NCI-H1436 treated with DMSO at 0.1 percent for 48 hours (cell line): ENCODE data around the gene DYNLL2.
"Not testable (repeated sequence)": the region's sequence is repeated elsewhere in the genome, so short reads cannot be mapped to it uniquely, and the experiment has no call there.

ENCODE experiments used
- DNase-seq: peaks from one replicate; lab custom pipeline; 2025; lab: John Stamatoyannopoulos, UW

Gene DYNLL2

DNA sequence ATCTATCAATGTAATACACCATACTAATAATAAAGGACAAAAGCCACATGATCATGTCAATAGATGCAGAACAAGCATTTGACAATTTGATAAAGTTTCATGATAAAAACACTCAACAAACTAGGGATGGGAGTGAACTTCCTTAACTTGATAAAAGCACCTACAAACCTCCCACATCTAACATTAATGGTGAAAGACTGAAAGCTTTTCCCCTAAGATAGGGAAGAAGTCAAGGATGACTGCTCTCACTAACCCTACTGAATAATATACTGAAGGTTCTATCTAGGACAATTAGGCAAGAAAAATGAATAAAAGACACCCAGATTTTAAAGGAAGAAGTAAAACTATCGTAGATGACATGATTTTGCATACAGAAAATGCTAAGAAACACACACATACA is 10.4 kb upstream of the DYNLL2 start:
- no peak for DNase-seq

GRCh38 chr17:58073266-58073665 is 10.0 kb upstream of the DYNLL2 start:
- not testable (repeated sequence) for DNase-seq

DNA sequence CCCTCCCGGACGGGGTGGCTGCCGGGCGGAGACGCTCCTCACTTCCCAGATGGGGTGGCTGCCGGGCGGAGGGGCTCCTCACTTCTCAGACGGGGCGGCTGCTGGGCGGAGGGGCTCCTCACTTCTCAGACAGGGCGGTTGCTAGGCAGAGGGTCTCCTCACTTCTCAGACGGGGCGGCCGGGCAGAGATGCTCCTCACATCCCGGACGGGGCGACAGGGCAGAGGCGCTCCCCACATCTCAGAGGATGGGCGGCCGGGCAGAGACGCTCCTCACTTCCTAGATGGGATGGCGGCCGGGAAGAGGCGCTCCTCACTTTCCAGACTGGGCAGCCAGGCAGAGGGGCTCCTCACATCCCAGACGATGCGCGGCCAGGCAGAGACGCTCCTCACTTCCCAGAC is 8.8 kb upstream of the DYNLL2 start:
- DNase-seq, result not testable (repeated sequence)

GRCh38 chr17:58079300-58080033 is 3.8 kb upstream of the DYNLL2 start:
- no peak for DNase-seq

DNA sequence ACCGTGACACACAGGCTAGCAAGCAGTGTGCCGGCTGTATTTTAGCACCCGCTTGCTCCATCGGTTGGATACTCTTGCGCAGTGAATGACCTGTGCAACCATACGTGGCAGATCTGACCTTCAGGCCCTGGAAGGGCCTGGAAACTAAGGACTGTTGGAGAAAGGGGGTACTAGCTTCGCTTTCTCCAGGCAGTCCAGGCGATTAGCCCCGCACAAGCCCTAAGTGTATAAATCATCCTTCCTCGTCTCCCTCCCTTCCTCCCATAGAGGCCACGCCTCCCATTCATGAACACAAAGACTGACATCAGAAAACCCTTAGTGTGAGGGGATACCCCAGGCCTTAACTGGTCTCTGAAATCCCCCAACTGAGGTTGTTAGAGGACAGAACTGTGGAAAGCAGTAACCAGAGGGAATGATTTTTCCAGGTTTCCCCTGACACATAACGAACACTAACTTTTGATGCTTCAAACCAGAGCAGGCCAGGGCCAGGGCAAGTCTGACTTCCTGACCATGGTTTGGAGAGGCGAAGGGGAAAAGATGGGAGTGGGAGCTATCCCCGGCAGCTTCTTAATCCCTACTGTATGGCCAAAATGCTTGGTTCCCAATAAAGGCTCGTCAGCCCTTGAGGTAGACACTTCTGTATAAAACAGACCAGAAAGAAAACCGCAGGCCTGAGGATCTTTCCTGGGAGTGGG is 1.4 kb upstream of the DYNLL2 start:
- no peak for DNase-seq

GRCh38 chr17:58082341-58082869 is 814 bp upstream of the DYNLL2 start:
- no peak for DNase-seq

DNA sequence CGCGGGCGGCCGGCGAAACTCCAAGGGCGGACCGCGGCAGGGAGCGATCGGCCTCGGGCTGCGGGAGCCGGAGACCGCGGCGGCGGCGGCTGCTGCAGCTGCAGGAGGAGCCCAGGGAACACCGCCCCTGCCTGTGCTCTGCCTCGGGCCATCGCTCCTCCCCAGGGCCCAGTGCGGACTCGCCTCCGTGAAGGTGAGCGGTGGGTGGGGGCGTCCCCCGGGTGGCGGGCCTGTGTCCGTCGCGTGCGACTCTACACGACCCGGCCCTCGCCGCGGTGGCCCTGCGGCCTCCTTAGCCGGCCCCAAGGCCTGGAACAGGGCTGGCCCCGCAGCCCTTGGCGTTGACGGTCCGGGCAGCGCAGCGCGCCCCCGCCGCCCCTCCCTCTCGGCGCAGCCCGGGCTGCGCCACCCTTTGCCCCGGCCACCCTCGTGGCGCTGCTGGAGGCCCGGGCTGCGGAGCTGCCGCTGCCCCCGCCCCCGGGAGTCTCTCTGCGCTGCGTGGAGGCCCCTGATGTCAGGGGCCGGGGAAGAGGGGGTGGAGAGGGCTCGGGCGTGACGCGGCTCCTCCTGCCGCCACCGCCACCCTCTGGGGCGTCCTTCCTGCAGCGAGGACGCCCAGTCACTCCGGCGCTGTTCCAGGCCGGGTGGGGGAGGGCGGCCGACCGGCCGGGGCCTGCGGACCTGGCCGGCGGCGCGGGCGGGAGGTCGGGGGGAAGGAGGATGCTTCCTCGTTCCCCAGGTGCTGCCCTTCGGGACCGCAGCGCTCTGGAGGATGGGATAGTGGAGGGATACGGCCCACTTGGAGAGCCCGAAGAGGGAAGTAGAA is 485 bp downstream of the DYNLL2 start:
- DNase-seq, result no peak

- no peak for DNase-seq
These were observed 1.2 kb downstream of the DYNLL2 start for GRCh38 chr17:58084317-58084981.

GRCh38 chr17:58085039-58085715 is 2.0 kb downstream of the DYNLL2 start:
- no peak for DNase-seq

DNA sequence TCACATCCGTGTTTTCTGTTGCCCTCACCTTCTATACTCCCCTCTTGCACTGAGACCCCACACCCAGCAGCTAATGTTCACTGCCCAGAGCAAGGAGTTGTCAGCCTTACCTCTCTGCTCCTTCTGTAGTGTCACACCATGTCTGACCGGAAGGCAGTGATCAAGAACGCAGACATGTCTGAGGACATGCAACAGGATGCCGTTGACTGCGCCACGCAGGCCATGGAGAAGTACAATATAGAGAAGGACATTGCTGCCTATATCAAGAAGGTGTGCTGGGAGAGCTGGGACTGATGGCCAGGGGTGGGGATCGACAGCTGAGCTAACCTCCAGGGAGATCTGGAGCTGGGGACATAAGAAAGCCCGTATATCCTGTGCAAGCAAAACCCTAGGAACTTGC is 3.7 kb downstream of the DYNLL2 start:
- no peak for DNase-seq

GRCh38 chr17:58088624-58089023 is 5.4 kb downstream of the DYNLL2 start:
- DNase-seq, result no peak

DNA sequence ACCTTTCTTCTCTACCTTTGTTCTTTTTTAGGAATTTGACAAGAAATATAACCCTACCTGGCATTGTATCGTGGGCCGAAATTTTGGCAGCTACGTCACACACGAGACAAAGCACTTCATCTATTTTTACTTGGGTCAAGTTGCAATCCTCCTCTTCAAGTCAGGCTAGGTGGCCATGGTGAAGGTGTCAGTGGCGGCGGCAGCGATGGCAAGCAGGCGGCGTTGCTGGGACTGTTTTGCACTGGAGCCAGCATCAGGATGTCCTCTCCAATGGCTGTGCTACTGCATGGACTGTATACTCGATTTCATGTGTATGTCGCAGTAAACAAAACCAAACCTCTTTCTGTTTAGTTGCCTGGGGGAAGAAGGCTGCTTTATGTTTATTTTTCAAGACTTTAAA is 5.9 kb downstream of the DYNLL2 start:
- DNase-seq, result no peak

DNA sequence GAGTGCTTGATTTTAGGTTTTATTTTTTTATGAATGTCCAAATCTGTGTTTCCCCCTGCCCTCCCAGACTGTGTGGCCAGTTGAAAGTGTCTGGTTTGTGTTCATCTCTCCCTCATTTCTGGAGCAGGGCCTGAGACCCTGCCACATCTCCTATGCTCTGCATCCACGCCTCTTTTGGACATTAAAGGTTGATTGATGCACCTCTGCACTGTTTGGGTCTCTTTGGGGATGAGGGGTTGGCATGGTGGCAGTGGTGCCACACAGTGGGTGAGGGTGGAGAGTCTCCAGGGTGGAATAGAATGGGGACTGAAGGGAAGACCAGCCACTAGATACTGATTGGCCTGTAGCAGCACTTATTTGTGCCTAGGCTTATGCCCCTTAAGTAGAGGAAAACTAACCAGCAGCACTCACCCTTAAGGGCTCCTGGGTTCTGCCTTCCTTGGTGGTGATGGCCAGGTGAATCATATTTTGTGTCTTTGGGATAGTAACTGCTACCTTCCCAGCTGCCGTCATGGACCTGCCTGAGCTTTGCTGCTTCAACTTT is 7.9 kb downstream of the DYNLL2 start:
- no peak for DNase-seq

DNA sequence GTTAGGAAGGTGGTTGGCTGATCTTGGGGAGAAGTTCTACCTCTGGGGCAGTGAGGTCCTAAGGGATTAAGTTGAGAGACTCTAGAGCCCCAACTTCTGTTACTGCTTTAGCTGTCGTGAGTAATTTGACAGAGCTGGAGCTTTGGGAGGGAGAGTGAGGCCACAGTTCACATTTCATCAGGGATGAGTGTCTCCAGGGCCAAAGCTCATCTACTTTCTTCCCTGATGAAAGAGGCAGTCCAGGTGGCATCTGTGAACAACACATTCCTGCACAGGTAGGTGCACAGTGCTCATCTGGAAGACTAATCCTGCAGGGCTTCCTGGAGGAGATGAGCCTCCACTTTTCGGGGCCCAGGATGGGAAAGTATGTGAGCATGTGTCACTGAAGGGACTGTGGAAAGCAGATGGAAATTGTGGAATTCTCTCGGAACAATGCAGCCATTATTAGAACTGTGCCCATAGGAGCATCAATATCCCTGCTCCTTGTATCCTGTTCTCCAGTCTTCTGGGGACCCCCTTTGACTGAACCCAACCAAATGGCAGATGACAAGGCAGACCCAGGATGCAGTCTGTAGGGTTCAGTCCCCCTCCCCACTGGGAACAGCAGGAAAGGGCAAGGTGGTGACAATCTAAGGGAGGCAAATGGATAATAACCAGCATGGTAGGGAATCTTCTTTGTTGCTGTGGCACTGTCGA is 9.0 kb downstream of the DYNLL2 start:
- DNase-seq, result no peak

DNA sequence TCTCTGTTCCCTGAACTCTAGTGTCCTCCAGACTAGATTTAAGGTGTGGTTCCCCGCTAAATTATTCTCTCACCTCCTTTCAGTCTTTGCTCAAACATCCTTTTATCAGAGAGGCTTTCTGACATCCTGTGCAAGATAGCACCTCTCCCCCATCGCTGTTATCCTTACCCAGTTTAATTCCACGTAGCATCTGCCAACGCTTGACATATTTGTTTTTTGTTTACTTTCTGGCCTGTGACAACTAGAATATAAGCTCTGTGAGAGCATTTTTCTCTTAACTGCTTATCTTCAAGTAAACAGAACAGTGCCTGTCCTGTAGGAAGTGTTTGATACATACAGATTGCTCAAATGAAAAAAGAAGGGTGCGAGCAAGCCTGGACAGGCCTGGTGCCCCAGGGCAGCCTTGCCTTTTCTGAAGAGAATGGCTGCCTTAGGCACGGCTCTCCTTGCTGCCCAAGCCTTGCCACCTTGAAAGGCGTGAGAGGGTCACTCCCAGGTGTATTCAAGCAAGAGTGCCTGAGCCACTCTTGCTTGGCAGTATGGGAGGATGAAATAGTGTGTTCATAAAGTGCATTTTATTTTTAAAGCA is 9.7 kb downstream of the DYNLL2 start:
- DNase-seq, result no peak

- no peak for DNase-seq
These were observed 10.9 kb downstream of the DYNLL2 start for GRCh38 chr17:58094118-58094517.

DNA sequence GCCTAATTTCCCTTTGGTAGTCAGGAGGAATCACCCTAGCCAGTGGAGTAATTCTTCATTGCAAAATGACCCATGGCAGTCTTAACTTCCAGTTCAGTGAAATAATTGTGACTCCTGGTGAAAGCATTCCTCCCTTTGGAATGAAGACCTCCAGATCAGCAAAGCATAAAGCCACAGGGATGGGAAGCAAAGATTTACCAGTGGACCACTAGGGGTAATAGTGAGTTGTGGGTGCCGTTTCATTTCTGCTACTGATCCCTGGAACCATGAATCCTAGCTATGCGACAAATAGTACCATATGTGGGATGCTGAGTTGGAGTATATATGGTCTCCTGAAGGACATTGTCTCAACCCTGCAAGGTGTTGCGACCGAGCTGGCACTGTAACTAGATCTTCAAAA is 13.7 kb downstream of the DYNLL2 start:
- DNase-seq, result no peak

GRCh38 chr17:58097384-58098088 is 14.3 kb downstream of the DYNLL2 start:
- DNase-seq, result no peak

DNA sequence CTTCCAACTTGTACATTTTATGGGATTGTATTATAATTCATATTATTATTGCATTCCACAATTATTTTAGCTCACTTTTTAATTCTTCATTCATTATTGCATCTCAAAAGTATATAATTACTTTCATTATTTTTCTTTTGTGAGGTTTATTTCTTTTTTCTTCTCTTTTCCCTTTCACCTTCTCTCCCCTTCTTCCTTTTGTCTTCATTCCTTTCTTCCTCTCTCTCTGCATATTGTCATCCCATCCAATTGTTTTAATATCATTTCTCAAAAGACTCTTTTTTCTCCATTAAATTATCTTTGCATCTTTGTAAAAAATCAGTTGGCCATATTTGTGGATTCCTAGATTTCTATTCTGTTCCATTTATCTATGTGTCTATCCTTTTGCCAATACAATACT is 17.3 kb downstream of the DYNLL2 start:
- DNase-seq, result no peak

DNA sequence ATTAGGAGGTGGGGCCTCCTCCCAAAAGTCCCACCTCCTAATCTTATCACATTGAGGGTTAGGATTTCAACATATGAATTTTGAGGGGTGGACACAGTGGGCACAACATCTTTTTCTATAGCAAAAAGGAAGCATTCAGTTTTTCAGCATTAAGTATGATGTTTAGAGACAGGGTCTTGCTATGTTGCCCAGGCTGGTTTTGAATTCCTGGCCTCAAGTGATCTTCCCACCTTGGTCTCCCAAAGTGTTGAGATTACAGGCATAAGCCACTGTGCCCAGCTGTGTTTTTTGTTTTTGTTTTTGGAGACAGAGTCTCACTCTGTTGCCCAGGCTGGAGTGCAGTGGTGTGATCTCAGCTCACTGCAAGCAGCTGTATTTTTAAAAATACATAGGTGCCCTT is 18.7 kb downstream of the DYNLL2 start:
- DNase-seq, result not testable (repeated sequence)
